ENCODE measurements around the gene CTNNBL1. TPM values are rescaled to one million over a fixed set of nuclear protein-coding genes. Genes with fewer than 3 reads are reported as not detected.

The CTNNBL1 gene
- 10 to 100 TPM; 41.7 to 72.9 (median 49.1) TPM for total RNA-seq
- 10 to 100 TPM; 84.0 to 93.4 TPM for polyA plus RNA-seq
- total RNA-seq, result 31.9 reads per million, percentile 61 among the genes with 10 or more reads in this experiment

DNA sequence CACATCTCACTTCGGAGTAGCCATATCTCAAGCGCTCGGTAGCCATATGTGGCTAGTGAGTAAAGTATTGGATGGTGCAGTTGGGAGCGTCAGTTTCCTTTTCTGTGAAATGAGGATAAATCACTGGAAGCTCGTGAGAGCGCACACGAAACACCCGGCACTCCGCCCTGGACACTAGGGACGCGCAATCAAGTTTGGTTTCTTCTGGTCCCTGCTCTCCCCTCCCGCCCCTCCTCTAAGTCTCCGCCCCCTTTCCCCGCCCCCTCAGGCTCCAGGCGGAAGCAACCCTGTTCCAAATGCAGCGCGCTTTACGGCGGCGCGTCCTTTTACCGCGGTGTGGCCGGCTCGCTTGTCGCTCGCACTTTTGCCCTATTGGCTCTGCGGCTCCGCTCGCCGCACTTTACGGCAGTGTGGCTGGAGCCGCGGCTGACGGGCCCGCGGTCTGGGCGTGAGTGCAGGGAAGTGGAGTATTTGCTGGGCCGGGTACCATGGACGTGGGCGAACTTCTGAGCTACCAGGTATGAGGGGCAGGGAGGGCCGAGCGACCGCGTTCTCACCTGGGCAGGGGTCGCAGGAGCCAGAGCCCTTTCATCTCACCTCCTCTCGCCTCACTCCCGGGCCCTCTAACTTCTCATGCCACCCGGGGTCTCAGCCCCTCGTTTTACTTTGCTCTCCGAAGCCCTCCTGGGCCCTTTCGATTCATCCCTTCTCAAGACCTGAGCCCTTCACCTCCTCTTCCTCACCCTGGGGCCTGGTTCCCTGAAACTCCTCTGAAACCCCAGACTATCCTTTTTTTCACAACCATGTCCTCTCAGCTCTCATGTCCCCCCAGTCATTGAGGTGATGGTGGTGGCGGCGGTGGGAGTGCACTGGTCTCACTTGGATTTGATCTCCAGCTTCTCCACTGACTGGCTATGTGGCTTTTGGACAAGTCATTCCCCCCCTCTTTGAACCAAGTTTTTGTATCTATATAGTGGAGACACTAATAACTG is at the start of gene CTNNBL1:
Gene CTNNBL1 (plus strand): TSS at position 396 of the 992 bp plus-strand sequence. CDS start 93 bp downstream, at position 489.
- peaks cover 0 to 21% (median 5%) of the 10 kb centered on the region in 5 donors for H3K36me3 Mint-ChIP-seq
- peak within 1 kb of the TSS; percentile 96 to 100 (median 99) for H3K4me3 Mint-ChIP-seq
- ChIA-PET CTCF (no interaction called here), POLR2A (interaction anchor here (0.7 to 1.5 kb wide), 5 partner anchors 9 to 339 kb away, joined by 3 to 4 read pairs (median 3); no protein-coding TSS in a partner anchor)
- H3K27me3 Mint-ChIP-seq, result peaks cover 12 to 22% (median 16%) of the 10 kb centered on the region in 5 donors
- peaks cover 9 to 20% of the 10 kb centered on the region in 2 donors for H3K4me1 ChIP-seq (ENCODE audit: control insufficient read depth in 2 of 2, insufficient read depth in 2 of 2, low read length in 2 of 2)
- H3K9me3 ChIP-seq (ENCODE audit: control insufficient read depth in 2 of 3, low read length in 3 of 3), result no peaks in the 10 kb centered on the region
- intact Hi-C loops (cut with micrococcal nuclease), result loop anchor here (1.0 to 10.0 kb wide), 7 partner anchors 167 to 1229 kb away; partner anchors contain the start of genes BLCAP (in 2 of the 2), MROH8 (in 2 of the 2), RPN2 (in 2 of the 2) and RPRD1B (in 2 of the 2)
- ATAC-seq, result peak; percentile 99
- H3K4me3 ChIP-seq (ENCODE audit: low read length), result peak within 1 kb of the TSS; percentile 80
- H3K36me3 ChIP-seq (ENCODE audit: control insufficient read depth in 2 of 3, insufficient read depth in 3 of 3, low read length in 3 of 3), result no peaks in the 10 kb centered on the region
- DNase-seq, result peak; percentile 83 to 94 (median 93)
- peaks cover 19 to 53% (median 42%) of the 10 kb centered on the region in 7 donors for H3K4me1 Mint-ChIP-seq
- H3K9me3 Mint-ChIP-seq, result peaks cover 0 to 2% (median 0%) of the 10 kb centered on the region in 11 donors
- H3K27ac ChIP-seq (ENCODE audit: low read depth, low read length), result peak within 1 kb of the TSS; percentile 76
- no peaks in the 10 kb centered on the region for H3K27me3 ChIP-seq (ENCODE audit: control insufficient read depth in 2 of 2, insufficient read depth in 2 of 2, low read length in 2 of 2)
- H3K27ac Mint-ChIP-seq, result peak within 1 kb of the TSS; percentile 87 to 96 (median 93)

DNA sequence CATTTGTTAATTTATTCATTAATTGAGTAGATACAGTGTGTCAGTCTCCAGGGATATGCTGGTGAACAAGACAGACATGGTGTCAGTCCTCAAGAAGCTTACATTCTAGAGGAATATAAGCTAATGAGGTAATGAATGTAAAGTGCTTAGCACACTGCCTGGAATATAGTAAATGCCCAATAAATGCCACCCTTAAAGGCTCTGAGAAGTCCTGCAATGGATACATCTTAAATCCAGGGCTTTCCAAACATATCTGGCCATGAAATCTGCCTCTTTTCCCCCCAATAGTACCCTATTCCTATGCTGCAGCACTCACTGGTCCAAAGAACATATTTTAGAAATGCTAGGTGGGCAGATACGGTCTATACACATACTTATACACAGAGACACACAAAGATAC is 49.2 kb upstream of the CTNNBL1 start:
- Histone ChIP-seq H3K27me3 (ENCODE audit: control insufficient read depth in 2 of 2, insufficient read depth in 2 of 2, low read length in 2 of 2) (no peaks in the 10 kb centered on the region), H3K9me3 (ENCODE audit: control insufficient read depth in 2 of 3, low read length in 3 of 3) (no peaks in the 10 kb centered on the region), H3K4me1 (ENCODE audit: control insufficient read depth in 2 of 2, insufficient read depth in 2 of 2, low read length in 2 of 2) (no peaks in the 10 kb centered on the region), H3K36me3 (ENCODE audit: control insufficient read depth in 2 of 3, insufficient read depth in 3 of 3, low read length in 3 of 3) (no peaks in the 10 kb centered on the region), H3K4me3 (ENCODE audit: low read length) (no peak overlapping the region), H3K27ac (ENCODE audit: low read depth, low read length) (no peak overlapping the region)
- H3K4me1 Mint-ChIP-seq, result no peaks in the 10 kb centered on the region
- ChIA-PET CTCF (no interaction called here), POLR2A (no interaction called here)
- DNase-seq (no peak), ATAC-seq (no peak)
- H3K4me3 Mint-ChIP-seq, result no peak overlapping the region
- H3K9me3 Mint-ChIP-seq, result peaks cover 0 to 8% (median 0%) of the 10 kb centered on the region in 11 donors
- peaks cover 38 to 52% (median 45%) of the 10 kb centered on the region in 5 donors for H3K27me3 Mint-ChIP-seq
- intact Hi-C loops (cut with micrococcal nuclease), result no loop called here
- H3K36me3 Mint-ChIP-seq, result peaks cover 0 to 8% (median 0%) of the 10 kb centered on the region in 5 donors
- no peak overlapping the region for H3K27ac Mint-ChIP-seq

DNA sequence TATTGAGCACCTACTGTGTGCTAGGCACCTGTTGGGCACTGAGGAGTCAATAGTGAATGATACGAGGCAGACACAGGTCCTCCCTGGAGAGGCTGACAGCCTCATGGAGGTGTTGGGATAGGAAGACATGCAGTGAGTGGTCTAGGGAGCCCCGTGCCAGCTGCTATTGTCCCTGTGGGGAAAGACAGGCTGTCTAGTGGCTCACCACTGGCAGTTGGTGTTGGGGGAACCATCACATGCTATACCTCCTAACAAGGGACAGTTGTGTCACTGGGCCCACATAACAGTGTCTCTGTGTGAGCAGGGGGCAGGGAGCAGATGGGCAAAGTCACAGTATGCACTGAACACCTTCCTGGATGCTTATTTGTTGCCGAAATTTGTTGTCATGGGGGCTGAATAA is 45.9 kb upstream of the CTNNBL1 start:
- H3K27me3 Mint-ChIP-seq, result peaks cover 22 to 32% (median 25%) of the 10 kb centered on the region in 5 donors
- intact Hi-C loops (cut with micrococcal nuclease), result no loop called here
- H3K27ac Mint-ChIP-seq, result no peak overlapping the region

DNA sequence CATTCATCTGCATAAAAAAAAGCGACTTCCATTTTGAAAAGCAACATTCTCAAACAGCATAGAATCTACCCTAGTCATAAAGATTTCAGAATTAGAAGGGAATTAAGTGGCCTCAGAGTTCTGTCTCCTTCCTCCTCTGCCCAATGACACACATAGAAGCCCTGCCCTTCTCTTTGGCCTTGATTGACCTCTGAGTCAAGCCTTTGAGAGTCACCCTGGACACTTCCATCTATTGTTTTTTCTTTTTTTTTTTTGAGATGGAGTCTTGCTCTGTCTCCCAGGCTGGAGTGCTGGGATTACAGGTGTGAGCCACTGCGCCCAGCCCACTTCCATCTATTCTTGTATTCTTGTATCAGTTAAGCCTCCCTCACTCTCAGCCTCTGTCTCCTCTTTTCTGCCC is 44.8 kb upstream of the CTNNBL1 start:
- no peaks in the 10 kb centered on the region for H3K36me3 Mint-ChIP-seq
- H3K9me3 ChIP-seq (ENCODE audit: control insufficient read depth in 2 of 3, low read length in 3 of 3), result no peaks in the 10 kb centered on the region
- ChIA-PET POLR2A (no interaction called here), CTCF (no interaction called here)
- no peak for ATAC-seq
- no peak overlapping the region for H3K4me3 Mint-ChIP-seq
- H3K27me3 ChIP-seq (ENCODE audit: control insufficient read depth in 2 of 2, insufficient read depth in 2 of 2, low read length in 2 of 2), result no peaks in the 10 kb centered on the region
- H3K4me1 ChIP-seq (ENCODE audit: control insufficient read depth in 2 of 2, insufficient read depth in 2 of 2, low read length in 2 of 2), result no peaks in the 10 kb centered on the region
- no peak overlapping the region for H3K4me3 ChIP-seq (ENCODE audit: low read length)
- H3K36me3 ChIP-seq (ENCODE audit: control insufficient read depth in 2 of 3, insufficient read depth in 3 of 3, low read length in 3 of 3), result no peaks in the 10 kb centered on the region
- DNase-seq, result no peak
- peaks cover 17 to 28% (median 20%) of the 10 kb centered on the region in 5 donors for H3K27me3 Mint-ChIP-seq
- no peak overlapping the region for H3K27ac Mint-ChIP-seq
- peaks cover 0 to 2% (median 0%) of the 10 kb centered on the region in 11 donors for H3K9me3 Mint-ChIP-seq
- no peaks in the 10 kb centered on the region for H3K4me1 Mint-ChIP-seq
- intact Hi-C loops (cut with micrococcal nuclease), result no loop called here
- H3K27ac ChIP-seq (ENCODE audit: low read depth, low read length), result no peak overlapping the region

More for the DNA sequence above, 45.9 kb upstream of the CTNNBL1 start:
- Histone ChIP-seq H3K4me1 (ENCODE audit: control insufficient read depth in 2 of 2, insufficient read depth in 2 of 2, low read length in 2 of 2) (no peaks in the 10 kb centered on the region), H3K27me3 (ENCODE audit: control insufficient read depth in 2 of 2, insufficient read depth in 2 of 2, low read length in 2 of 2) (no peaks in the 10 kb centered on the region), H3K4me3 (ENCODE audit: low read length) (no peak overlapping the region), H3K36me3 (ENCODE audit: control insufficient read depth in 2 of 3, insufficient read depth in 3 of 3, low read length in 3 of 3) (no peaks in the 10 kb centered on the region), H3K9me3 (ENCODE audit: control insufficient read depth in 2 of 3, low read length in 3 of 3) (no peaks in the 10 kb centered on the region), H3K27ac (ENCODE audit: low read depth, low read length) (no peak overlapping the region)
- POLR2A ChIA-PET, result no interaction called here
- no peak for DNase-seq
- Mint-ChIP-seq H3K4me3 (no peak overlapping the region), H3K9me3 (peaks cover 0 to 2% (median 0%) of the 10 kb centered on the region in 11 donors), H3K4me1 (no peaks in the 10 kb centered on the region), H3K36me3 (no peaks in the 10 kb centered on the region)
- no peak for ATAC-seq
- CTCF ChIA-PET, result no interaction called here

- H3K27ac Mint-ChIP-seq, result no peak overlapping the region
- no peak for DNase-seq
- Histone ChIP-seq H3K4me1 (ENCODE audit: control insufficient read depth in 2 of 2, insufficient read depth in 2 of 2, low read length in 2 of 2) (no peaks in the 10 kb centered on the region), H3K27ac (ENCODE audit: low read depth, low read length) (no peak overlapping the region), H3K27me3 (ENCODE audit: control insufficient read depth in 2 of 2, insufficient read depth in 2 of 2, low read length in 2 of 2) (no peaks in the 10 kb centered on the region), H3K36me3 (ENCODE audit: control insufficient read depth in 2 of 3, insufficient read depth in 3 of 3, low read length in 3 of 3) (no peaks in the 10 kb centered on the region), H3K4me3 (ENCODE audit: low read length) (no peak overlapping the region), H3K9me3 (ENCODE audit: control insufficient read depth in 2 of 3, low read length in 3 of 3) (no peaks in the 10 kb centered on the region)
- CTCF ChIA-PET, result no interaction called here
- H3K27me3 Mint-ChIP-seq, result peaks cover 15 to 25% (median 19%) of the 10 kb centered on the region in 5 donors
- no peaks in the 10 kb centered on the region for H3K4me1 Mint-ChIP-seq
- no peaks in the 10 kb centered on the region for H3K36me3 Mint-ChIP-seq
- intact Hi-C loops (cut with micrococcal nuclease), result loop anchor here in 1 of 2 donors (5.0 kb wide), 1 partner anchor 572 kb away; no protein-coding TSS in a partner anchor
- peaks cover 0 to 2% (median 0%) of the 10 kb centered on the region in 11 donors for H3K9me3 Mint-ChIP-seq
- ATAC-seq, result no peak
- no peak overlapping the region for H3K4me3 Mint-ChIP-seq
- POLR2A ChIA-PET, result no interaction called here
These were observed 44.0 kb upstream of the CTNNBL1 start for GRCh38 chr20:37649676-37650370.

GRCh38 chr20:37650661-37651060 is 43.2 kb upstream of the CTNNBL1 start:
- Mint-ChIP-seq H3K4me1 (no peaks in the 10 kb centered on the region), H3K27me3 (peaks cover 9 to 24% (median 18%) of the 10 kb centered on the region in 5 donors), H3K9me3 (peaks cover 0 to 3% (median 0%) of the 10 kb centered on the region in 11 donors), H3K36me3 (no peaks in the 10 kb centered on the region), H3K27ac (no peak overlapping the region), H3K4me3 (no peak overlapping the region)
- Histone ChIP-seq H3K36me3 (ENCODE audit: control insufficient read depth in 2 of 3, insufficient read depth in 3 of 3, low read length in 3 of 3) (no peaks in the 10 kb centered on the region), H3K27me3 (ENCODE audit: control insufficient read depth in 2 of 2, insufficient read depth in 2 of 2, low read length in 2 of 2) (no peaks in the 10 kb centered on the region), H3K4me3 (ENCODE audit: low read length) (no peak overlapping the region), H3K4me1 (ENCODE audit: control insufficient read depth in 2 of 2, insufficient read depth in 2 of 2, low read length in 2 of 2) (no peaks in the 10 kb centered on the region), H3K9me3 (ENCODE audit: control insufficient read depth in 2 of 3, low read length in 3 of 3) (no peaks in the 10 kb centered on the region), H3K27ac (ENCODE audit: low read depth, low read length) (no peak overlapping the region)
- CTCF ChIA-PET, result no interaction called here
- DNase-seq (no peak), ATAC-seq (no peak)
- intact Hi-C loops (cut with micrococcal nuclease), result loop anchor here in 1 of 2 donors (5.0 kb wide), 1 partner anchor 572 kb away; no protein-coding TSS in a partner anchor
- POLR2A ChIA-PET, result no interaction called here

All from naive thymus-derived CD4-positive, alpha-beta T cell (primary cell).